SU-DHL-6 (cell line): ENCODE results near the gene SYT2.

Experiments used
- H2AFZ ChIP-seq: fragments of 200-600 bp; sonication (generic); 2 replicates; pipeline ENCODE4 v1.6.1; 2014; ENCODE audit warnings: low read depth, mild to moderate bottlenecking, moderate library complexity, mixed read lengths, antibody characterized with exemption, low read length; ENCODE audit not compliant: severe bottlenecking
- H3F3A ChIP-seq: fragments of 200-600 bp; shearing (Covaris generic); 2 replicates; pipeline ENCODE4 v1.6.0; 2016; ENCODE audit warnings: antibody characterized with exemption, mild to moderate bottlenecking; ENCODE audit not compliant: insufficient read depth
- H3K27ac ChIP-seq: fragments of 200-600 bp; sonication (generic); 2 replicates; pipeline ENCODE4 v1.5.1; 2016; ENCODE audit warnings: low read depth, mild to moderate bottlenecking, low read length, moderate library complexity, mixed read lengths
- H3K27me3 ChIP-seq: fragments of 200-600 bp; sonication (generic), shearing (Covaris generic); 2 replicates; pipeline ENCODE4 v1.6.0; 2014; ENCODE audit warnings: mild to moderate bottlenecking, low read length
- H3K36me3 ChIP-seq: fragments of 200-600 bp; sonication (generic); 2 replicates; pipeline ENCODE4 v1.6.1; 2014; ENCODE audit warnings: mild to moderate bottlenecking, low read length, mixed read lengths
- H3K4me2 ChIP-seq: fragments of 300-600, 200-600 bp; shearing (Covaris generic), sonication (generic); 2 replicates; pipeline ENCODE4 v1.6.0; 2014; ENCODE audit warnings: low read length, low read depth, mild to moderate bottlenecking; ENCODE audit not compliant: poor library complexity, severe bottlenecking
- H3K4me3 ChIP-seq: fragments of 200-600 bp; sonication (generic); 2 replicates; pipeline ENCODE4 v1.5.1; 2014; ENCODE audit warnings: antibody characterized with exemption, low read length, mild to moderate bottlenecking, mixed read lengths; ENCODE audit not compliant: insufficient read depth, poor library complexity, severe bottlenecking
- H3K79me2 ChIP-seq: fragments of 200-600 bp; sonication (generic); 2 replicates; pipeline ENCODE4 v1.6.1; 2014; ENCODE audit warnings: mild to moderate bottlenecking, low read length, moderate library complexity; ENCODE audit not compliant: insufficient read depth
- H3K9ac ChIP-seq: fragments of 200-600 bp; sonication (generic); 2 replicates; pipeline ENCODE4 v1.7.0; 2014; ENCODE audit warnings: mild to moderate bottlenecking, low read length
- H3K9me2 ChIP-seq: fragments of 200-600 bp; sonication (generic); replicated peaks from 2 replicates; pipeline ENCODE4 v1.6.1; 2014; ENCODE audit warnings: low read length; ENCODE audit not compliant: insufficient read depth
- H3K9me3 ChIP-seq: fragments of 200-600 bp; sonication (generic); 2 replicates; pipeline ENCODE4 v1.6.1; 2014; ENCODE audit warnings: low read length, mixed read lengths; ENCODE audit not compliant: insufficient read depth
- H4K20me1 ChIP-seq: fragments of 200-600 bp; sonication (generic); 2 replicates; pipeline ENCODE4 v1.6.1; 2014; ENCODE audit warnings: low read depth, mild to moderate bottlenecking, antibody characterized with exemption, low read length, moderate library complexity, mixed read lengths
- CTCF ChIP-seq: fragments of 200-600 bp; sonication (generic); IDR thresholded peaks from one replicate; pipeline ENCODE4 v1.5.1; 2017; ENCODE audit warnings: antibody characterized with exemption, mild to moderate bottlenecking, low read length, moderate library complexity; ENCODE audit not compliant: insufficient read depth, poor library complexity, severe bottlenecking
- EZH2phosphoT487 ChIP-seq: fragments of 200-600 bp; sonication (generic), shearing (Covaris generic); conservative IDR thresholded peaks from 2 replicates; pipeline ENCODE4 v1.6.1; 2018; ENCODE audit warnings: mild to moderate bottlenecking, antibody characterized with exemption, low read length, moderate library complexity, mixed read lengths

Gene SYT2

GRCh38 chr1:202742496-202742895, 32.2 kb upstream of the SYT2 start:
- TF ChIP-seq CTCF (no peak), EZH2phosphoT487 (no peak)
- no peak overlapping the region for H3K27ac ChIP-seq
- H3F3A ChIP-seq, result no peaks in the 10 kb centered on the region
- H3K4me2 ChIP-seq, result no peak overlapping the region
- H3K9me2 ChIP-seq, result no peaks in the 10 kb centered on the region
- no peak overlapping the region for H3K4me3 ChIP-seq
- H4K20me1 ChIP-seq, result no peaks in the 10 kb centered on the region
- H3K36me3 ChIP-seq, result no peaks in the 10 kb centered on the region
- H3K9ac ChIP-seq, result no peak overlapping the region
- H3K9me3 ChIP-seq, result no peaks in the 10 kb centered on the region
- H3K27me3 ChIP-seq, result no peaks in the 10 kb centered on the region
- H3K79me2 ChIP-seq, result no peaks in the 10 kb centered on the region
- H2AFZ ChIP-seq, result no peak overlapping the region

GRCh38 chr1:202733251-202733650, 23.0 kb upstream of the SYT2 start:
- Histone ChIP-seq H3F3A (no peaks in the 10 kb centered on the region), H3K9me3 (no peaks in the 10 kb centered on the region)

DNA sequence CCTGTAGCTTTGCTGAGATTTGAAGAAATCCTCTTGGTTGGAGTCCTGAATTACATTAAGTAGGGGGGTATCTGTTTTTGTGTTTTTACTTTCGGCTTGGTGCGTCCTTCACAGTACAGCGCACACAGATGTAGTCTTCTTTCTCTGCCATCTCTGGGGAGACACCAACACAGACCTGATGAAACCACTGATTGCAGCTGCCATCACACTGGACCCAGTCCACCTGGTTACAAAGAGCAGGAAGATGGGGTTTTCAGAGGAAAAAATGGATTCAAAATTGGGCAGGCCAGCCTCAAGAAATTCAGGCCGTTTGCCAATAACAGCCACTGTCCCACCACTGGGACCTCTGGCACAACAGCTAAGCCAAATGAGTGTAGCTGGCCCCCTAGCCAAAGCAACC, 18.7 kb upstream of the SYT2 start:
- Histone ChIP-seq H3K9me2 (no peaks in the 10 kb centered on the region), H2AFZ (no peak overlapping the region), H3K4me2 (no peak overlapping the region), H3K4me3 (no peak overlapping the region), H3K9ac (no peak overlapping the region), H3K36me3 (no peaks in the 10 kb centered on the region), H3K27me3 (no peaks in the 10 kb centered on the region), H3K27ac (no peak overlapping the region), H4K20me1 (no peaks in the 10 kb centered on the region), H3F3A (no peaks in the 10 kb centered on the region), H3K9me3 (no peaks in the 10 kb centered on the region), H3K79me2 (no peaks in the 10 kb centered on the region)
- TF ChIP-seq EZH2phosphoT487, result no peak
- no peak for TF ChIP-seq CTCF

More at GRCh38 chr1:202733251-202733650, 23.0 kb upstream of the SYT2 start:
- H4K20me1 ChIP-seq, result no peaks in the 10 kb centered on the region
- H3K4me3 ChIP-seq, result no peak overlapping the region
- H3K36me3 ChIP-seq, result no peaks in the 10 kb centered on the region
- no peak overlapping the region for H3K27ac ChIP-seq
- no peaks in the 10 kb centered on the region for H3K79me2 ChIP-seq
- no peaks in the 10 kb centered on the region for H3K9me2 ChIP-seq
- no peaks in the 10 kb centered on the region for H3K27me3 ChIP-seq
- TF ChIP-seq CTCF (no peak), EZH2phosphoT487 (no peak)
- H3K4me2 ChIP-seq, result no peak overlapping the region
- no peak overlapping the region for H2AFZ ChIP-seq
- no peak overlapping the region for H3K9ac ChIP-seq
